GM12892 (cell line): Measurements from ENCODE around the gene SLC36A1.

Experiments used
- POLR2A ChIP-seq: IDR thresholded peaks from 2 replicates; pipeline ENCODE4 v1.6.1; 2011; ENCODE audit warnings: low read depth, low read length, control low read depth
- TAF1 ChIP-seq: IDR thresholded peaks from 2 replicates; pipeline ENCODE4 v1.6.1; 2011; ENCODE audit warnings: low read depth, mild to moderate bottlenecking, control low read depth, low read length, borderline replicate concordance

- TF ChIP-seq TAF1: no peak
- no peak for TF ChIP-seq POLR2A
Observed at GRCh38 chr5:151451626-151452520, 4.5 kb downstream of the SLC36A1 start.
